AG04449 (cell line): Measurements from ENCODE around the gene IL20.

Experiments used
- CTCF ChIA-PET: fragments of 350-600 bp; formaldehyde crosslinking; extraction: SDS; loops from one replicate; lab custom pipeline; 2021; ENCODE audit warnings: antibody characterized with exemption; lab: Yijun Ruan, JAX
- POLR2A ChIA-PET: fragments of 400-600, 350-600 bp; formaldehyde crosslinking; extraction: SDS; loops from one replicate; lab custom pipeline; 2020; ENCODE audit warnings: antibody characterized with exemption, inconsistent platforms; lab: Yijun Ruan, JAX
- DNase-seq: peaks from one replicate; pipeline ENCODE4 v3.0.0-alpha.2; 2010; ENCODE audit warnings: low read depth, low spot score
- H3K4me3 ChIP-seq: 2 replicates; pipeline ENCODE4 v1.5.1; 2011; ENCODE audit warnings: low read depth, mild to moderate bottlenecking, control low read depth, low read length
- TF ChIP-seq, protein P1 (sequence below): IDR thresholded peaks from one replicate; pipeline ENCODE4 v1.5.1; 2011; ENCODE audit warnings: mild to moderate bottlenecking, moderate library complexity, low read length, control low read depth, inconsistent platforms; ENCODE audit not compliant: insufficient read depth; ENCODE audit errors: missing control alignments

Gene IL20

GRCh38 chr1:206836111-206836510 lies 29.3 kb upstream of the IL20 start:
- TF ChIP-seq, protein P1, sequence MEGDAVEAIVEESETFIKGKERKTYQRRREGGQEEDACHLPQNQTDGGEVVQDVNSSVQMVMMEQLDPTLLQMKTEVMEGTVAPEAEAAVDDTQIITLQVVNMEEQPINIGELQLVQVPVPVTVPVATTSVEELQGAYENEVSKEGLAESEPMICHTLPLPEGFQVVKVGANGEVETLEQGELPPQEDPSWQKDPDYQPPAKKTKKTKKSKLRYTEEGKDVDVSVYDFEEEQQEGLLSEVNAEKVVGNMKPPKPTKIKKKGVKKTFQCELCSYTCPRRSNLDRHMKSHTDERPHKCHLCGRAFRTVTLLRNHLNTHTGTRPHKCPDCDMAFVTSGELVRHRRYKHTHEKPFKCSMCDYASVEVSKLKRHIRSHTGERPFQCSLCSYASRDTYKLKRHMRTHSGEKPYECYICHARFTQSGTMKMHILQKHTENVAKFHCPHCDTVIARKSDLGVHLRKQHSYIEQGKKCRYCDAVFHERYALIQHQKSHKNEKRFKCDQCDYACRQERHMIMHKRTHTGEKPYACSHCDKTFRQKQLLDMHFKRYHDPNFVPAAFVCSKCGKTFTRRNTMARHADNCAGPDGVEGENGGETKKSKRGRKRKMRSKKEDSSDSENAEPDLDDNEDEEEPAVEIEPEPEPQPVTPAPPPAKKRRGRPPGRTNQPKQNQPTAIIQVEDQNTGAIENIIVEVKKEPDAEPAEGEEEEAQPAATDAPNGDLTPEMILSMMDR = no peak
- no peak overlapping the region for H3K4me3 ChIP-seq
- POLR2A ChIA-PET = no interaction called here
- DNase-seq = no peak
- CTCF ChIA-PET = interaction anchor here (1.0 to 2.2 kb wide), 5 partner anchors 10 to 76 kb away, joined by 3 to 9 read pairs (median 4); no protein-coding TSS in a partner anchor

- CTCF ChIA-PET = interaction anchor here (0.6 to 2.5 kb wide), 5 partner anchors 10 to 359 kb away, joined by 3 to 11 read pairs (median 3); partner anchors contain the start of gene IL20
- POLR2A ChIA-PET = no interaction called here
- no peak for DNase-seq
These were observed 26.3 kb upstream of the IL20 start for GRCh38 chr1:206839006-206839560.

GRCh38 chr1:206839857-206840256 lies 25.6 kb upstream of the IL20 start:
- ChIA-PET POLR2A (no interaction called here), CTCF (interaction anchor here (1.0 to 2.5 kb wide), 2 partner anchors 25 to 26 kb away, joined by 3 to 11 read pairs; partner anchors contain the start of gene IL20)
- H3K4me3 ChIP-seq = no peak overlapping the region
- TF ChIP-seq, protein P1 = no peak
- peak; percentile 75 for DNase-seq

More at GRCh38 chr1:206839006-206839560, 26.3 kb upstream of the IL20 start:
- TF ChIP-seq, protein P1 = no peak
- no peak overlapping the region for H3K4me3 ChIP-seq

GRCh38 chr1:206841609-206842323 lies 23.7 kb upstream of the IL20 start:
- TF ChIP-seq, protein P1 = no peak
- no peak overlapping the region for H3K4me3 ChIP-seq
- no peak for DNase-seq
- POLR2A ChIA-PET = no interaction called here
- CTCF ChIA-PET = interaction anchor here (0.7 to 2.3 kb wide), 7 partner anchors 10 to 107 kb away, joined by 3 to 8 read pairs (median 3); partner anchors contain the start of gene IL20

- ChIA-PET CTCF (interaction anchor here (2.3 kb wide), 1 partner anchor 22 kb away, joined by 7 read pairs; the partner anchor contains the start of gene IL20), POLR2A (no interaction called here)
- no peak for DNase-seq
- TF ChIP-seq, protein P1 = no peak
- no peak overlapping the region for H3K4me3 ChIP-seq
These were observed 22.6 kb upstream of the IL20 start for GRCh38 chr1:206842854-206843253.

GRCh38 chr1:206843626-206844025 lies 21.8 kb upstream of the IL20 start:
- no peak overlapping the region for H3K4me3 ChIP-seq
- DNase-seq = no peak
- POLR2A ChIA-PET = no interaction called here
- CTCF ChIA-PET = interaction anchor here (2.3 kb wide), 1 partner anchor 21 kb away, joined by 7 read pairs; the partner anchor contains the start of gene IL20
- TF ChIP-seq, protein P1 = no peak
